22Rv1 (cell line): ENCODE measurements around the gene NT5C3B.

ENCODE experiments used
- H3K27ac ChIP-seq: fragments of 450-650 bp; 2 replicates; pipeline ENCODE4 v1.5.1; 2017
- ZFX ChIP-seq: fragments of 450-650 bp; IDR thresholded peaks from 2 replicates; pipeline ENCODE4 v1.6.1; 2017; ENCODE audit warnings: antibody characterized with exemption, borderline replicate concordance
- TF ChIP-seq, protein P1 (sequence below): fragments of 450-650 bp; IDR thresholded peaks from 2 replicates; pipeline ENCODE4 v1.5.1; 2017; ENCODE audit warnings: mild to moderate bottlenecking

The NT5C3B gene

DNA sequence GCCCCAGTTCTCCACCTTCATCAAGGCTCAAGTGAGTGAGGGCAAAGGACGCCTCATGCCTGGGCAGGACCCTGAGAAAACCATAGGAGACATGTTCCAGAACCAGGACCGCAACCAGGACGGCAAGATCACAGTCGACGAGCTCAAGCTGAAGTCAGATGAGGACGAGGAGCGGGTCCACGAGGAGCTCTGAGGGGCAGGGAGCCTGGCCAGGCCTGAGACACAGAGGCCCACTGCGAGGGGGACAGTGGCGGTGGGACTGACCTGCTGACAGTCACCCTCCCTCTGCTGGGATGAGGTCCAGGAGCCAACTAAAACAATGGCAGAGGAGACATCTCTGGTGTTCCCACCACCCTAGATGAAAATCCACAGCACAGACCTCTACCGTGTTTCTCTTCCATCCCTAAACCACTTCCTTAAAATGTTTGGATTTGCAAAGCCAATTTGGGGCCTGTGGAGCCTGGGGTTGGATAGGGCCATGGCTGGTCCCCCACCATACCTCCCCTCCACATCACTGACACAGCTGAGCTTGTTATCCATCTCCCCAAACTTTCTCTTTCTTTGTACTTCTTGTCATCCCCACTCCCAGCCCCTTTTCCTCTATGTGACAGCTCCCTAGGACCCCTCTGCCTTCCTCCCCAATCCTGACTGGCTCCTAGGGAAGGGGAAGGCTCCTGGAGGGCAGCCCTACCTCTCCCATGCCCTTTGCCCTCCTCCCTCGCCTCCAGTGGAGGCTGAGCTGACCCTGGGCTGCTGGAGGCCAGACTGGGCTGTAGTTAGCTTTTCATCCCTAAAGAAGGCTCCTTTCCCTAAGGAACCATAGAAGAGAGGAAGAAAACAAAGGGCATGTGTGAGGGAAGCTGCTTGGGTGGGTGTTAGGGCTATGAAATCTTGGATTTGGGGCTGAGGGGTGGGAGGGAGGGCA, 13.6 kb downstream of the NT5C3B start:
- TF ChIP-seq, protein P1, sequence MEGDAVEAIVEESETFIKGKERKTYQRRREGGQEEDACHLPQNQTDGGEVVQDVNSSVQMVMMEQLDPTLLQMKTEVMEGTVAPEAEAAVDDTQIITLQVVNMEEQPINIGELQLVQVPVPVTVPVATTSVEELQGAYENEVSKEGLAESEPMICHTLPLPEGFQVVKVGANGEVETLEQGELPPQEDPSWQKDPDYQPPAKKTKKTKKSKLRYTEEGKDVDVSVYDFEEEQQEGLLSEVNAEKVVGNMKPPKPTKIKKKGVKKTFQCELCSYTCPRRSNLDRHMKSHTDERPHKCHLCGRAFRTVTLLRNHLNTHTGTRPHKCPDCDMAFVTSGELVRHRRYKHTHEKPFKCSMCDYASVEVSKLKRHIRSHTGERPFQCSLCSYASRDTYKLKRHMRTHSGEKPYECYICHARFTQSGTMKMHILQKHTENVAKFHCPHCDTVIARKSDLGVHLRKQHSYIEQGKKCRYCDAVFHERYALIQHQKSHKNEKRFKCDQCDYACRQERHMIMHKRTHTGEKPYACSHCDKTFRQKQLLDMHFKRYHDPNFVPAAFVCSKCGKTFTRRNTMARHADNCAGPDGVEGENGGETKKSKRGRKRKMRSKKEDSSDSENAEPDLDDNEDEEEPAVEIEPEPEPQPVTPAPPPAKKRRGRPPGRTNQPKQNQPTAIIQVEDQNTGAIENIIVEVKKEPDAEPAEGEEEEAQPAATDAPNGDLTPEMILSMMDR = no peak
- TF ChIP-seq ZFX = no peak
- H3K27ac ChIP-seq = no peak overlapping the region

DNA sequence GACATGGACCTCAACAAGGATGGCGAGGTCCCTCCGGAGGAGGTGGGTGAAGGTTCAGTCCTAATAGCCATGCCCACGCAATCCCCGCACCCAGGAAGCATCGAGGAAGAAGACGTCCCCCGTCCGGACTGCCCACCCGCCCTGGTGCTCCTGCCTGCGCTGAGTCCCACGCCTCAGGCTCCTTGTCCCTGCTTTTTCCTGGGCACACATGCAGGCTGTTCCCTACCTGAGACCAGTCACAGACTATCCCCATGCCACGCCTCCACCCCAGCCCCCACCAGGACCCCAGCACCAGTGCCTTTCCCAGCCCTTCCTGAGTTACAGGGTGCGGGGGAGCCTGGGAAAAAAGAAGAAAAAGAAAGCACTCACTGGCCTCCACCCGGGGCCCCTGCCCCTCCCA, 14.3 kb downstream of the NT5C3B start:
- no peak for TF ChIP-seq ZFX
- TF ChIP-seq, protein P1 = no peak
- no peak overlapping the region for H3K27ac ChIP-seq

DNA sequence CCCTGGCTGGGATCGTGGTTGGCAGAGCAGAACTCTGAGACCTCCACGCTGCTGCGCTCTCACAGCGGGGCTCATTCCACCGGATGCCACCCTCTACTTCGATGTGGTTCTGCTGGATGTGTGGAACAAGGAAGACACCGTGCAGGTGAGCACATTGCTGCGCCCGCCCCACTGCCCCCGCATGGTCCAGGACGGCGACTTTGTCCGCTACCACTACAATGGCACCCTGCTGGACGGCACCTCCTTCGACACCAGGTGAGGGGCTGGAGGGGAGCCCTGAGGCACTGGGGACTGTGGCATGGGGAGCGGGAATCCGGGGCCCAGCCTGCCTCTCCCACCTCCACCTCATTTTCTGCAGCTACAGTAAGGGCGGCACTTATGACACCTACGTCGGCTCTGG, 18.0 kb downstream of the NT5C3B start:
- no peak for TF ChIP-seq ZFX
- TF ChIP-seq, protein P1 = no peak
- H3K27ac ChIP-seq = no peak overlapping the region

DNA sequence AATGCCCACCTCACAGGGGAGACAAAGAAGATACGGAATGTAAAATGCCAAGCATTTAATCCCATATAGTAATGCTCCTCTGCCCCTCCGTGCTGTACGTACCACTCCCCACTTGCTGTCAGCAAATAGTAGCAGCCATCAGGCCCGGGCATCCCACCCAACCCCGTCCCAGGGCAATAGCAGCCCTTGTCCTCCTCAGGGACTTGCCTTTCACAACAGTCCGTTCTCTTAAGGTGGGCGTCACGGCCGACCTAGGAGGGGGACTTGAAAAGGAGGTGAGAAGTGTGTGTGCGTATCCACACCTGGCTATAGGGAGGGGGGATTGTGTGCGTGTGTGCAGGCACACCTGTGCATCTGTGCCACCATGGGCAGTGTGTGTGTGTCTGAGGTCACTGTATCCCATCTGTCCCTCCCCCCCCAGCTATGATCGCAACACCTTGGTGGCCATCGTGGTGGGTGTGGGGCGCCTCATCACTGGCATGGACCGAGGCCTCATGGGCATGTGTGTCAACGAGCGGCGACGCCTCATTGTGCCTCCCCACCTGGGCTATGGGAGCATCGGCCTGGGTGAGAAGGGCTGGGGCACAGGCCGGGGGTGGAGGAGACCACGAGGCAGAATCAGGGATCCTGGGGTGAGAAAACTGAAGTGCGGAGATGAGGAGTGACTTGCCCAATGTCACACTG, 19.3 kb downstream of the NT5C3B start:
- no peak overlapping the region for H3K27ac ChIP-seq

DNA sequence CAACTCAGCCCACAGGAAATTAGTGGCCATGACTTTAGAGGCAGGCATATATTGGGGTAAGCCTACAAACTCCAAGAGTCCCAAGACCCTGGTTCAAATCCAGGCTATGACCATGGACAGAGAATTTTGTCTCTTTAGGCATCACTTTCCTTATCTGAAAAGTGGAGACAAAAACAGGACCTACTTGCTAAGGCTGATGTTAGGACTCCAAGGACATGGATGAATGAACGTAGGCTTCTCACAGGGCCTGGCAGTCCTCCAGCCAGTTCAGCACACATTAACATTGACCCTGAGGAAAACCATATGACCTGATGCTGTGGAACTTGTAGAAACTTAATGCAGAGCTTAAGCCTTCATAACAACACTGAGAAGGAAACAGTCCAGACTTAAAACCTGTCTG, 21.8 kb downstream of the NT5C3B start:
- TF ChIP-seq, protein P1 = no peak
- no peak for TF ChIP-seq ZFX
- H3K27ac ChIP-seq = peak overlapping the region; percentile 92

More for the DNA sequence above, 19.3 kb downstream of the NT5C3B start:
- TF ChIP-seq, protein P1 = no peak
- no peak for TF ChIP-seq ZFX

DNA sequence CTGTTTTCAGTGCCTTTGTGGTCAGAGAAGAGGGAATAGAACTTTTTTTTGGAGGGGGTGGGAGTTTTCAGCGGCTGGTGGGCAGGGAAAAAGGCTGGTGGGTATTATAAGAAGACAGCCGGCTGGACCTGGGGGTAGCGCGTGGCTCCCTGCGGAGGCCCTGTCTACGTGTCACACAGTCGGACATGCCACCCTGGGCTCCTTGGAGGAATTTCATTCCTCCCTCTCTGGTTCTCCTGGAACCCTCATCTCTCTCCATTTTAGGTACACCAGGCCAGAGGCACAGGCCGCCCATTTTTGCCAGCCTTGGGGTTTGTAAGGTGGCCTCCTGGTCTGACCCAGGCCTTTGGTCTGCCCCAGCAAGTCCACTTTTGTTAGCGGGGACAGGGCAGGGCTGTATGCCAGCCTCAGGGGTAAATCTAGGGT, 22.3 kb downstream of the NT5C3B start:
- H3K27ac ChIP-seq = peak overlapping the region; percentile 92
- TF ChIP-seq, protein P1 = no peak
- TF ChIP-seq ZFX = no peak
